ENCODE data around the gene B3GNT3. TPM values are rescaled to one million over a fixed set of nuclear protein-coding genes. Genes with fewer than 3 reads are reported as not detected.

B3GNT3 gene
- total RNA-seq, 1 donor from 2014 or later = not detected

DNA sequence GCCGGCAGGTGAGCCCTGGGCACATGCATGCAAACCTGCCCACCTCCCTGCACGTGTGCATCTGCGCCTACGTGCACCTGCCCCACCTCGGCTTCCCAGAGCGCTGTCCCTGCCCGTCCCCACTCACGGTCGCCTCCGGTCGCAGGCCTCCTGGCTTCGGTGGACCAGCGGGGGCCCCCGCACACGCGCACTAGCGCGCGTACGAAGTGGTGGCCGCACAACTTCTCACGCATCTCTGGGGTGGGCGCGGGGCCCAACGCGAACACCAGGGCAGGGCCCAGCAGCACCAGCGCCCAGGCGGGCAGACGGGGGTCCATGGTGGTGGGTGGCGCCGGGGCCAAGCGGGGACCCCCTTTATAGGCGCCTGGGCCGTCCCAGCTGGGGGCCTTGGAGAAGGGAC lies 26.3 kb downstream of the B3GNT3 start, which contains the start of gene INSL3:
Gene INSL3, minus strand, starts transcription at position 330 of the 400 bp plus-strand sequence. Its CDS starts 13 bp downstream, at position 317.
- H3K4me1 ChIP-seq = no peaks in the 10 kb centered on the region
- Mint-ChIP-seq H3K27me3 (ENCODE audit: insufficient read depth, low read depth) (peaks cover 2% of the 10 kb centered on the region), H3K4me1 (no peaks in the 10 kb centered on the region), H3K36me3 (no peaks in the 10 kb centered on the region), H3K4me3 (no peak within 1 kb of the TSS), H3K9me3 (no peaks in the 10 kb centered on the region), H3K27ac (no peak within 1 kb of the TSS)
- TF ChIP-seq, protein P1, sequence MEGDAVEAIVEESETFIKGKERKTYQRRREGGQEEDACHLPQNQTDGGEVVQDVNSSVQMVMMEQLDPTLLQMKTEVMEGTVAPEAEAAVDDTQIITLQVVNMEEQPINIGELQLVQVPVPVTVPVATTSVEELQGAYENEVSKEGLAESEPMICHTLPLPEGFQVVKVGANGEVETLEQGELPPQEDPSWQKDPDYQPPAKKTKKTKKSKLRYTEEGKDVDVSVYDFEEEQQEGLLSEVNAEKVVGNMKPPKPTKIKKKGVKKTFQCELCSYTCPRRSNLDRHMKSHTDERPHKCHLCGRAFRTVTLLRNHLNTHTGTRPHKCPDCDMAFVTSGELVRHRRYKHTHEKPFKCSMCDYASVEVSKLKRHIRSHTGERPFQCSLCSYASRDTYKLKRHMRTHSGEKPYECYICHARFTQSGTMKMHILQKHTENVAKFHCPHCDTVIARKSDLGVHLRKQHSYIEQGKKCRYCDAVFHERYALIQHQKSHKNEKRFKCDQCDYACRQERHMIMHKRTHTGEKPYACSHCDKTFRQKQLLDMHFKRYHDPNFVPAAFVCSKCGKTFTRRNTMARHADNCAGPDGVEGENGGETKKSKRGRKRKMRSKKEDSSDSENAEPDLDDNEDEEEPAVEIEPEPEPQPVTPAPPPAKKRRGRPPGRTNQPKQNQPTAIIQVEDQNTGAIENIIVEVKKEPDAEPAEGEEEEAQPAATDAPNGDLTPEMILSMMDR (IDR thresholded peaks at IDR 0.05) = no peak
- no peak for TF ChIP-seq EZH2 (IDR thresholded peaks at IDR 0.05)
- TF ChIP-seq EZH2phosphoT487 (IDR thresholded peaks at IDR 0.05) = no peak
- H2AFZ ChIP-seq (replicated peaks) = no peak within 1 kb of the TSS
- no peaks in the 10 kb centered on the region for H3K27me3 ChIP-seq
- H3K27ac ChIP-seq = no peak within 1 kb of the TSS
- H3K79me2 ChIP-seq (ENCODE audit: low read depth) = no peaks in the 10 kb centered on the region
- no peaks in the 10 kb centered on the region for H3F3A ChIP-seq (ENCODE audit: low read depth)
- no peak within 1 kb of the TSS for H3K4me2 ChIP-seq
- no peaks in the 10 kb centered on the region for H3K36me3 ChIP-seq
- no peaks in the 10 kb centered on the region for H4K20me1 ChIP-seq (ENCODE audit: low read depth)
- no peak for DNase-seq (ENCODE audit: low spot score)
- H3K9me3 ChIP-seq (ENCODE audit: low read depth) = no peaks in the 10 kb centered on the region
- no peak within 1 kb of the TSS for H3K9ac ChIP-seq
- H3K4me3 ChIP-seq = no peak within 1 kb of the TSS

DNA sequence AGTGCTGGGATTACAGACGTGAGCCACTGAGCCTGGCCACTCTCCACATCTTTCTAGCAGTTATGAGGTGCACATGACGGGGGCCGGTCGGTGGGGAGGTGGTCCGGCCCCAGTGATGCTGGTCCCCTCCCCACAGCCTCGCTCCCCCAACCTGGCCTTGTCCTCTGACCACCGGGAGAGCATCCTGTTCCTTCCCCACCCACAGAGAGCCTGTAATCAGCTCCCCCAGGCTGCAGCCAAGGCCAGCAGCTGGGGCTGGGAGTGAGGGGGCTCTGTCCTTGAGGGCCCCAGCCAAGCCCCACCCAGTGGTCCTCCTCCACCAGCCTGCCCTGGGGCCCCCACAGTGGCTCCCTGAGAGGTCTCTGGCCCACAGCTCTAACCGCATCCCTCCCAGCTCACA lies 29.4 kb downstream of the B3GNT3 start:
- H3K36me3 Mint-ChIP-seq = no peaks in the 10 kb centered on the region
- H3K27ac ChIP-seq = no peak overlapping the region
- no peaks in the 10 kb centered on the region for H3K4me1 Mint-ChIP-seq
- DNase-seq (ENCODE audit: low spot score) = no peak
- H3K4me2 ChIP-seq = no peak overlapping the region
- no peak overlapping the region for H3K9ac ChIP-seq
- no peak overlapping the region for H3K4me3 ChIP-seq
- H3K4me1 ChIP-seq = no peaks in the 10 kb centered on the region
- H3K9me3 ChIP-seq (ENCODE audit: low read depth) = no peaks in the 10 kb centered on the region
- H3K36me3 ChIP-seq = no peaks in the 10 kb centered on the region
- TF ChIP-seq EZH2phosphoT487 (IDR thresholded peaks at IDR 0.05) = no peak
- no peak for TF ChIP-seq EZH2 (IDR thresholded peaks at IDR 0.05)
- TF ChIP-seq, protein P1 (IDR thresholded peaks at IDR 0.05) = no peak
- H3K27me3 ChIP-seq = no peaks in the 10 kb centered on the region
- no peaks in the 10 kb centered on the region for H3K9me3 Mint-ChIP-seq
- H3K27ac Mint-ChIP-seq = no peak overlapping the region
- H3K4me3 Mint-ChIP-seq = no peak overlapping the region
- H4K20me1 ChIP-seq (ENCODE audit: low read depth) = no peaks in the 10 kb centered on the region
- peaks cover 2% of the 10 kb centered on the region for H3K27me3 Mint-ChIP-seq (ENCODE audit: insufficient read depth, low read depth)
- H2AFZ ChIP-seq (replicated peaks) = no peak overlapping the region
- H3K79me2 ChIP-seq (ENCODE audit: low read depth) = no peaks in the 10 kb centered on the region
- peaks cover 2% of the 10 kb centered on the region for H3F3A ChIP-seq (ENCODE audit: low read depth)

DNA sequence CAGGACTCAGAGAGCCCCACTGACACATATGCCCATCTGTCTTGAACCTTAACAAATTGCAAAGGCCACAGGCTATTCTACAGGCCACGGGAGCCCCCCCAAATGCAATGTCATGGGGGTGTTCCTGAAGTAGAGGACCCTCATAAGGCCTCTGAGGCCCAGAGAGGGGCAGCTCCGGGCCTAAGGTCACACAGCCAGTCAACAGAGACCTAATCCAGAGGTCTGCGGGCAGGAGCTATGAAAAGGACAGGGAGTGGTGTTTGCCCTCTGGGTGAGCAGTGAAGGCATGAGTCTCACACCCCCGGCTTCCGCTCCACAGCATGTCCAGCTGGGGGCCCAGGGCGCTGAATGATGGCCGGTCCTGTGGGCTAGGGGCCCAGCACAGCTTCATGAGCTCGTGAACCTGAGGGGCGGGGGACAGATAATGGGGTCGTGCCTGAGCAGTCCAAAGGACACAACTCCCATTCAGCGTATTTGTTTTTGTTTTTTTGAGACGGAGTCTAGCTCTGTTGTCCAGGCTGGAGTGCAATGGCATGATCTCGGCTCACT lies 31.6 kb downstream of the B3GNT3 start:
- no peak overlapping the region for H3K4me2 ChIP-seq
- no peak for DNase-seq (ENCODE audit: low spot score)
- Mint-ChIP-seq H3K4me1 (peaks cover 9% of the 10 kb centered on the region), H3K36me3 (no peaks in the 10 kb centered on the region), H3K27me3 (ENCODE audit: insufficient read depth, low read depth) (peaks cover 2% of the 10 kb centered on the region), H3K9me3 (no peaks in the 10 kb centered on the region), H3K27ac (no peak overlapping the region), H3K4me3 (no peak overlapping the region)
- TF ChIP-seq, protein P1 (IDR thresholded peaks at IDR 0.05) = no peak
- TF ChIP-seq EZH2phosphoT487 (IDR thresholded peaks at IDR 0.05) (no peak), EZH2 (IDR thresholded peaks at IDR 0.05) (no peak)
- peaks cover 20% of the 10 kb centered on the region for H3F3A ChIP-seq (ENCODE audit: low read depth)
- no peaks in the 10 kb centered on the region for H3K79me2 ChIP-seq (ENCODE audit: low read depth)
- peaks cover 6% of the 10 kb centered on the region for H3K27me3 ChIP-seq
- H3K4me3 ChIP-seq = no peak overlapping the region
- no peak overlapping the region for H3K27ac ChIP-seq
- H4K20me1 ChIP-seq (ENCODE audit: low read depth) = no peaks in the 10 kb centered on the region
- no peak overlapping the region for H3K9ac ChIP-seq
- H3K36me3 ChIP-seq = no peaks in the 10 kb centered on the region
- no peaks in the 10 kb centered on the region for H3K9me3 ChIP-seq (ENCODE audit: low read depth)
- peaks cover 2% of the 10 kb centered on the region for H3K4me1 ChIP-seq
- H2AFZ ChIP-seq (replicated peaks) = no peak overlapping the region

Measured in neural progenitor cell (in vitro differentiated cells).